Dendritic cell treated with granulocyte-macrophage colony-stimulating factor and Interleukin-4, amounts not matched to agents 40 ng/mL and 50 ng/mL, for 4 days (primary cell): Measurements from ENCODE around the gene GNAQ.

ENCODE experiments used
- H3K27ac Mint-ChIP-seq: one replicate; pipeline ENCODE4 v1.8.0; 2022; ENCODE audit warnings: mild to moderate bottlenecking, mixed read lengths
- H3K27me3 Mint-ChIP-seq: one replicate; pipeline ENCODE4 v1.8.0; 2022; ENCODE audit warnings: mild to moderate bottlenecking, mixed read lengths
- H3K36me3 Mint-ChIP-seq: one replicate; pipeline ENCODE4 v1.8.0; 2022; ENCODE audit warnings: low read depth, mixed read lengths
- H3K4me1 Mint-ChIP-seq: one replicate; pipeline ENCODE4 v1.8.0; 2022; ENCODE audit warnings: low read depth, mixed read lengths
- H3K4me3 Mint-ChIP-seq: one replicate; pipeline ENCODE4 v1.8.0; 2022; ENCODE audit warnings: mild to moderate bottlenecking, moderate library complexity, mixed read lengths
- H3K9me3 Mint-ChIP-seq: one replicate; pipeline ENCODE4 v1.8.0; 2022; ENCODE audit warnings: mixed read lengths
- intact Hi-C: fragments of 100-400 bp; cut with micrococcal nuclease; formaldehyde crosslinking; loops from one replicate; pipeline ENCODE4 v1.15.0; 2022

GNAQ gene

GRCh38 chr9:77807846-77808750, 223.5 kb downstream of the GNAQ start:
- Mint-ChIP-seq H3K27ac (no peak overlapping the region), H3K27me3 (no peaks in the 10 kb centered on the region), H3K4me1 (peaks cover 22% of the 10 kb centered on the region), H3K9me3 (no peaks in the 10 kb centered on the region), H3K36me3 (peaks cover 94% of the 10 kb centered on the region), H3K4me3 (no peak overlapping the region)
- intact Hi-C loops, result no loop called here

- intact Hi-C loops, result no loop called here
- Mint-ChIP-seq H3K27me3 (no peaks in the 10 kb centered on the region), H3K9me3 (no peaks in the 10 kb centered on the region), H3K4me3 (no peak overlapping the region), H3K4me1 (peaks cover 22% of the 10 kb centered on the region), H3K27ac (no peak overlapping the region), H3K36me3 (peaks cover 92% of the 10 kb centered on the region)
These were observed 224.3 kb downstream of the GNAQ start for GRCh38 chr9:77807281-77807683.

DNA sequence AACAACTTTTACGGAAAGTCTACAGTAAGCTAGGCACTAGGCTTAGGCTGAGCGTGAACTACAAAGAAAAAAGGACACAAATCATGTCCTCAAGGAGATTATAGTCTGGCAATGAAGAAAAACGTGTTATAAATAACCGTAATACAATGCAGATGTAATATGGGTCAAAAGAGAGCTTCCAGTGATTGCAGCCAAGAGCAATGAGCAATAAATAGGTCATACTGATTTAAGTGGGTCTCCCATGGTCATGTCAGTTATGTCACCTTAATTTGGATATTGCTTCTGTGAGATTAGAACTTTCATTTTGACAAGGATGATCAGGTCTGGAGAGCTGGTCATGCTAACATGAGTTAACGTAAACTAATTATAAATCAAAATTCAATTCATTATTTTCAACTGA, 224.9 kb downstream of the GNAQ start:
- no peak overlapping the region for H3K27ac Mint-ChIP-seq
- H3K4me3 Mint-ChIP-seq, result no peak overlapping the region

GRCh38 chr9:77805810-77806209, 225.8 kb downstream of the GNAQ start:
- Mint-ChIP-seq H3K4me1 (peaks cover 28% of the 10 kb centered on the region), H3K4me3 (no peak overlapping the region), H3K27me3 (no peaks in the 10 kb centered on the region), H3K27ac (no peak overlapping the region), H3K9me3 (no peaks in the 10 kb centered on the region), H3K36me3 (peaks cover 92% of the 10 kb centered on the region)
- intact Hi-C loops, result no loop called here

More for the DNA sequence above, 224.9 kb downstream of the GNAQ start:
- Mint-ChIP-seq H3K36me3 (peaks cover 92% of the 10 kb centered on the region), H3K4me1 (peaks cover 23% of the 10 kb centered on the region), H3K27me3 (no peaks in the 10 kb centered on the region), H3K9me3 (no peaks in the 10 kb centered on the region)
- intact Hi-C loops, result no loop called here

GRCh38 chr9:77803423-77803822, 228.2 kb downstream of the GNAQ start:
- Mint-ChIP-seq H3K9me3 (no peaks in the 10 kb centered on the region), H3K27me3 (no peaks in the 10 kb centered on the region), H3K27ac (no peak overlapping the region), H3K4me3 (no peak overlapping the region), H3K36me3 (peaks cover 76% of the 10 kb centered on the region), H3K4me1 (peaks cover 33% of the 10 kb centered on the region)
- intact Hi-C loops, result no loop called here

GRCh38 chr9:77802515-77803293, 228.9 kb downstream of the GNAQ start:
- Mint-ChIP-seq H3K9me3 (no peaks in the 10 kb centered on the region), H3K27me3 (no peaks in the 10 kb centered on the region), H3K4me3 (no peak overlapping the region), H3K36me3 (peaks cover 76% of the 10 kb centered on the region), H3K4me1 (peaks cover 30% of the 10 kb centered on the region), H3K27ac (no peak overlapping the region)
- intact Hi-C loops, result no loop called here

DNA sequence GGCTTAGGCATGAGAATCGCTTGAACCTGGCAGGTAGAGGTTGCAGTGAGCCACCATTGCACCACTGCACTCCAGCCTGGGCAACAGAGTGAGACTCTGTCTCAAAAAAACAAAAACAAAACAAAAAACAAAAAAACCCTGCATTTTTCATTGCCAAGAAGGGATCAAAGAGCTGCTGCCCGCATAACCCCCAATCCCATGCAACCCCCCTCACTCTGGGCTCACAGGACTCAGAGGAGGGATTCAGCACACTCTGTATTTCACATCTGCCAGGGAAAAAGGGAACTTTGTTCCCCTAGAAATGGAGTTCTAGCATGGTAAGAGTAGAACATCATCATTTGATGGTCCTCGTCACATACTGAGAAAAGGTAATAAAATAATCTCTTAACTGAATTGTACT, 229.5 kb downstream of the GNAQ start:
- Mint-ChIP-seq H3K4me3 (no peak overlapping the region), H3K4me1 (peaks cover 30% of the 10 kb centered on the region), H3K36me3 (peaks cover 76% of the 10 kb centered on the region), H3K9me3 (no peaks in the 10 kb centered on the region), H3K27ac (no peak overlapping the region), H3K27me3 (no peaks in the 10 kb centered on the region)
- intact Hi-C loops, result no loop called here

GRCh38 chr9:77800924-77801551, 230.6 kb downstream of the GNAQ start:
- H3K36me3 Mint-ChIP-seq, result peaks cover 76% of the 10 kb centered on the region
- intact Hi-C loops, result no loop called here
- H3K27ac Mint-ChIP-seq, result no peak overlapping the region
- no peak overlapping the region for H3K4me3 Mint-ChIP-seq
- no peaks in the 10 kb centered on the region for H3K9me3 Mint-ChIP-seq
- no peaks in the 10 kb centered on the region for H3K27me3 Mint-ChIP-seq
- H3K4me1 Mint-ChIP-seq, result peaks cover 30% of the 10 kb centered on the region

DNA sequence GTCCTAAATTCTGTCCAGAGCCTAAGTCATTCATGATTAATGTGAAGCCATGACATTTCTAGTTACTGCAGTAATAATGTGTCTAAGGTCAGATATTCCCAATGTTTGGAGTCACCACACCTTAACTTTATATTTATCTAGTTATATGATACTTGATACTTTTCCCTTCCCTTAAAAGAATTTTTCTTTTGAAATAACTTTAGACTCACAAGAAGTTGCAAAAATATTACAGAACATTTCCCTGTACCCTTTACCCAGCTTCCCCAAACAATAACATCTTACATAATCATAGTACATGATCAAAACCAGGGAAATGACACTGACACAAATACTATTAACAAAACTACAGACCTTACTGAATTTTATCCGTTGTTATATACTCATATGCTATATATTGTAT, 233.5 kb downstream of the GNAQ start:
- Mint-ChIP-seq H3K4me3 (no peak overlapping the region), H3K4me1 (peaks cover 33% of the 10 kb centered on the region), H3K27ac (no peak overlapping the region), H3K9me3 (no peaks in the 10 kb centered on the region), H3K36me3 (peaks cover 64% of the 10 kb centered on the region), H3K27me3 (no peaks in the 10 kb centered on the region)
- intact Hi-C loops, result no loop called here

GRCh38 chr9:77794985-77795384, 236.6 kb downstream of the GNAQ start:
- intact Hi-C loops, result no loop called here
- Mint-ChIP-seq H3K36me3 (peaks cover 63% of the 10 kb centered on the region), H3K27me3 (no peaks in the 10 kb centered on the region), H3K4me3 (no peak overlapping the region), H3K4me1 (peaks cover 28% of the 10 kb centered on the region), H3K9me3 (no peaks in the 10 kb centered on the region), H3K27ac (no peak overlapping the region)

GRCh38 chr9:77793849-77794248, 237.8 kb downstream of the GNAQ start:
- Mint-ChIP-seq H3K27ac (no peak overlapping the region), H3K27me3 (no peaks in the 10 kb centered on the region), H3K9me3 (no peaks in the 10 kb centered on the region), H3K4me3 (no peak overlapping the region), H3K36me3 (peaks cover 67% of the 10 kb centered on the region), H3K4me1 (peaks cover 25% of the 10 kb centered on the region)
- intact Hi-C loops, result no loop called here

DNA sequence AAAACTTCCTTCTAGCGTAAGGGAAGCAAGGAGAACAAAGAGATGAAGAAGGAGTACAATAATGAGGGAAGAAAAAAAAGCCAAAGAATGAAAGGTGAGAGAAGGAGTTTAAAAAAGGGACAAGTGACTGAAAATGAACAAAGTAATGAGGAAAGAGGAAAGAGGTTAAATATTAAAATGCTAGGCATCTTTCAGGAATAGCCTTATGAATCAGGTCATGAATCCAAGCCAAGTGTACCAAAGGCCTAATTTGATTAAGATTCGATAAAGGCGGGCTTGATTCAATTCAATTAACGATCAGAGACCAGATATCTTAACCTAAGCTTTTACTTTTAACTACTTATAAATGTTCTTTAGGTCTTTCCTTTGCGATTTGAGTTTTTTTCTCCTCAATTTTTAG, 241.7 kb downstream of the GNAQ start:
- no peak overlapping the region for H3K4me3 Mint-ChIP-seq
- no peak overlapping the region for H3K27ac Mint-ChIP-seq
- peaks cover 22% of the 10 kb centered on the region for H3K4me1 Mint-ChIP-seq
- peaks cover 65% of the 10 kb centered on the region for H3K36me3 Mint-ChIP-seq
- intact Hi-C loops, result no loop called here
- no peaks in the 10 kb centered on the region for H3K27me3 Mint-ChIP-seq
- H3K9me3 Mint-ChIP-seq, result no peaks in the 10 kb centered on the region

- no peak overlapping the region for H3K27ac Mint-ChIP-seq
- no peaks in the 10 kb centered on the region for H3K9me3 Mint-ChIP-seq
- no peaks in the 10 kb centered on the region for H3K27me3 Mint-ChIP-seq
- intact Hi-C loops, result no loop called here
- no peak overlapping the region for H3K4me3 Mint-ChIP-seq
- peaks cover 31% of the 10 kb centered on the region for H3K4me1 Mint-ChIP-seq
- peaks cover 75% of the 10 kb centered on the region for H3K36me3 Mint-ChIP-seq
These were observed 246.3 kb downstream of the GNAQ start for GRCh38 chr9:77785341-77785740.

GRCh38 chr9:77783518-77783917, 248.1 kb downstream of the GNAQ start:
- no peaks in the 10 kb centered on the region for H3K27me3 Mint-ChIP-seq
- H3K9me3 Mint-ChIP-seq, result peaks cover 2% of the 10 kb centered on the region
- H3K27ac Mint-ChIP-seq, result no peak overlapping the region
- no peak overlapping the region for H3K4me3 Mint-ChIP-seq
- H3K4me1 Mint-ChIP-seq, result peaks cover 29% of the 10 kb centered on the region
- intact Hi-C loops, result no loop called here
- peaks cover 81% of the 10 kb centered on the region for H3K36me3 Mint-ChIP-seq
